Hypothalamus (tissue), 51 donors: ENCODE results near the gene SHISA9.
"Not testable (repeated sequence)": the region's sequence is repeated elsewhere in the genome, so short reads cannot be mapped to it uniquely, and the experiment has no call there.

Experiments used
- DNase-seq, 51 donors: peaks; one replicate each; lab custom pipeline; 2025; lab: John Stamatoyannopoulos, UW

The SHISA9 gene

DNA sequence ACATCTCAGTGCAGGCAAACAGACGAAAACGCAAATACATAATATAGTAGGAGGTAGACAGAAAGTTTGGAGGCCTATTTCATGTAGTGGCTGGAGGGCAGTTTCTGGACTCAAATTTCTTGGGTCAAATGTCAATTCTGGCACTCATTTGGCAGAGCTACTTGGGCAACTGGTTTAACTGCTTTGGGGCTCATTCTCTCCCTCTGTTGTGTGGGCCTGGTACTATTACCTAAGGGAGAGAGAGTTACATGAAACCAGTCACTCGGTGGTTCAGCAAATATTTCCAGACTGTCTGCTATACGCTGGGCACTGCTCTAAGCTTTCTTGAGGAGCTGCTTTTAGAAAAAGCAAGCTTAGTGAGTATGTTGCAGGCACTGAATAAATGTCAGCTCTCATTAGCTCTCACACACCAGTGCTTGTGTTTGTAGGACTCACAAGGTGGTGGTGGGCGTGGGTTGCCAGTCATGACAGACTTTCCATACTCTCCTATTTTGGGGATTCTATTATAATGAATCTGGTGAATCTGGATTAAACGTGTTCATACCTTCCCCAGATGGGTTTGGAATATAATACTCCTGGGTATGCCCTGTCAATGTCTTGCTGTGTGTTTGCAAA is 1.8 kb upstream of the SHISA9 start:
- peak in 1 of 51 donors; percentile 4 for DNase-seq

DNA sequence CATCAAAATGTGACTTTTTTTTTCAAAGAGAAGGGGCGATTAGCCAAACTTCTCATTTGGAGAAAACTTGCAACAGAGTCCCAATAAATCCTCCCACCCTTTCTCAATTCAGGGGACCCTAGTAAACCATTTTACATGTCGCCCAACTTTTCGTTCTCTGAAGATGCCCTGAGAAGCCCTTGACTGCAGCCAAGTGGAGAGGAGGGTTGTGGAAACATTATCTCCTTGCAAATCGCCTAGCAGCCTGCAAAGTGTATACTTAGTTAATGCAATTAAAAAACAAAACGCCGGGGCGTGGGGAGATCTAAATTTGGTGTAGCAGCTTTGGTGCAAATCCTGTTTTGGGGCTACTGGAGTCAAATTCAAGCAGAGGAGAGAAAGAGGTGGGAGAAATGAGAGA is 1.2 kb upstream of the SHISA9 start:
- peak in 1 of 51 donors; percentile 46 for DNase-seq

DNA sequence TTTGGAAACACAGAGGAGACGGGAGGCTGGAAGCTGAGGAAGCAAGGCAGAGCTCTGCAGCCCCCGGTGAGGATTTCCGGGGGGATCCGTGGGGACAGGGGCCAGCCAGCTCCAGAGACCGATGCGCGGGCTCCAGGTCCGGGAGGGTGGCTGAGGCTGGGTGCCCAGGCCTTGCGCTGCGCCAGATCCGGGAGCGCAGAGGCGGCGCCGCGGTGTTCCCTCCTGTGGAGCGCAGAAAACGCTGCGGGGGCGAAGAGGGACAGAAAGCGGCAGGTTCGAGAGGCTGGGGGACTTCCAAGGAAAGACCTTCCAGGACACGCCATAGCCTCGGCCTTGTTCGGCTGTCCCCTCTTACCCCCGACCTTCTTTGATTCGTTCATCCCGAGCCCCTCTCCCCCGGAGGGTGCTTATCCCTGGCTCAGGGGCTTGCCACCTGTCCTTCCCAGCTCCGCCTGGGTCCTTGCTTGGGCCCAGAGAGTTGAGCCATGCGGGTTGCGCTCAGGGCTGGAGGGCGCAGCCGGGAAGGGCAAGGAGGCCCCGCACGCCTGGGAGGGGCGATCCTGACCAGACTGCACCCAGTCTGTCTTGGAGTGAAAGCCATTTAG is 697 bp upstream of the SHISA9 start:
- DNase-seq, result peak in 7 of 51 donors; percentile 7 to 50 (median 25)

DNA sequence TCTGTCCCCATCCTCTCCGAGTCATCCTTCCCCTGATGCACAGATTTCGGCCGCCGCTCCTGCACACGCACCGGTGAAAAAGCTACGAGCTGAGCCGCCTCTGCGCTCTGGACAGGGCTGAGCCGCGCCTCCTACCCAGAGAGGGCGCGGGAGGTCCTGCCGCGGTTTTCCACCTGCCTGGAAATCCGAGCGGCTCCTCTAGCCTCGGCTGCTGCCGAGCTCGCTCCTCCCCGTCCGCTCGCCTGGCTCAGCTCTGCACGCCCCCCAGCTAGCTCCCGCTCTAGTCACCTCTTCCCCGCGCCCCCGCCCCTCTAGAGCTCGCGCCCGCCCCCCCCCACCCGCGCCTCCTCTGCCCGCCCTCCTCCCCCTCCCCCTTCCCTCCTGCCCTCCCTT is 198 bp upstream of the SHISA9 start:
- DNase-seq, result peak in 19 of 51 donors; percentile 13 to 59 (median 35)

- DNase-seq, result peak in 10 of 51 donors; percentile 12 to 57 (median 22)
These were observed 1.3 kb downstream of the SHISA9 start for GRCh38 chr16:12902511-12903372.

DNA sequence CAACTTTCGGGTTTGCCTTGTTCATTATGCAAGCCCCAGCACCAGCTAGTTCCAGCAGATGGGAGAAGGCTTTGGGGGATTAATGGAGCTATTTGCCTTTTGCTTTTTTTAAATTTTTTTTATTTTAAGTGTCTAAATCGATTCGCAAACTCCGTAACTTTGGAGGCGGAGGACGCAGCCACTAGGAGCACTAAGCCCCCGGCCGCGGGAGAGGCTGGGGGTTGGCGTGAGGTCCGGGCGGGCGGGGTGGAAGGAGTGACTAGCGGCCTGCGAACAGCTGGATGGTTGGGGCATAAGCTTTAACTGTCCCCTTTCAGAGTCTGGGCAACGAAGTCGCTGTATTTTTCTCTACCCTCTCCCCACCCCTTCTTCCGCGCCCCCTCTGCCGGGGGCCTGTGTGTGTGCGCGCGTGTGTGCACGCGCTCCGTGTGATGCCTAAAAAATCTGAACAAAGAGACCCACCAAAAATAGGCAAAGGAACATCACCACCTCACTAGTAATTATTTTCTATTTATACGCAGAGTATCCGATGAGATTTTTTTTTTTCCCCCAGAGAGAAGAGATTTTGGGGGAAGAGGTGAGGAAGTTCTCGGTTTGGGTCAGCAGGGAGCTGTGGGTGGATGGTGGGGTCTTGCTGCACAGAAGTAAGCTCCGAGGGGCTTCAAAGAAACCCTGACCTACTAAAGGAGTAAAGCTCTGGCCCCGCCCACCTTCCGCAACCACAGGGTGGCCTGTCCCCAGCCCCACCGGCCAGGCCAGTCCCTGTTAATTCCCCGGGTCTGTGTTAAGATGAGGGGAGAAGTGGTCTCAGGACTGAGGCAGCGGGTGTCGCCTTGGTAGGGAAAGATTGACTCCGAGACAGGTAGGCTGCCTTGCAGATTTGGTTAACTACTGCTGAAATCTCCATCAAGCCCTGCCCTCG is 2.3 kb downstream of the SHISA9 start:
- DNase-seq, result peak in 5 of 51 donors; percentile 5 to 57 (median 11)

DNA sequence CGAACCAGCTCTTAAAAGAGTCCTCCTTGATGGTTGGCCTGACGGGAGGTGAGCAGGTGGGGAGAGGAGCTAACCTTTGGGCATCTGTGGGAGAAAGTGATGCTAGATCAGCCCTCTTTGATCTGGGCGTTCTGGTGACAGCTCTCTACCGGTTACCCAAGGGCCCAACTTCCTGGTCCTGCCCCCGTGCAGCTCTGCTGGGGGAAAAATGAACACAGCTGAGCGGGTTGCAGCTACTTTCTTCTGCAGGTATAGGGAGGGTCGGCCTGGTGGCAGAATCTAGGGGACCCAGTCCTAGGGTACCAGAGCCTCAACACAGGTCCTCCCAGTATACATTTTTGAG is 2.9 kb downstream of the SHISA9 start:
- DNase-seq, result peak in 1 of 51 donors; percentile 46

DNA sequence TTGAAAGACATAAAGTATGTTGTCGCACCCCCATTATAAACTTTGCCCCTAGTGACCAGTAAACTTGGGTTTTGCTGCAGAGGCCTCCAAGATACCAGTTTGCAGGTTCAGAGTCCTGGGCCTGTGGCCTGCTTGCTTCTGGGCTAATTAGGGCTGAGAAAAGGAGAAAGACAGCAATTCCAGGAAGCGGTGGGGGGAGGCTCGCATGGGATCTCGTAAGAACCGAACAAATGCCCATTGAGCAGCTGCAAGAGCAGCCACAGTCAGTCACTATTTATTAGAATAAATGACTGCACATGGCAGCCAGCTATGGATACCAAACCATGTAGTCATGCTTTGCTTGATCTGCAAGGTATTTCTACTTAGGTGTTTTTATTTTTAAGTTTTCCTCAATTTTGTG is 4.9 kb downstream of the SHISA9 start:
- peak in 6 of 51 donors; percentile 1 to 24 (median 19) for DNase-seq

DNA sequence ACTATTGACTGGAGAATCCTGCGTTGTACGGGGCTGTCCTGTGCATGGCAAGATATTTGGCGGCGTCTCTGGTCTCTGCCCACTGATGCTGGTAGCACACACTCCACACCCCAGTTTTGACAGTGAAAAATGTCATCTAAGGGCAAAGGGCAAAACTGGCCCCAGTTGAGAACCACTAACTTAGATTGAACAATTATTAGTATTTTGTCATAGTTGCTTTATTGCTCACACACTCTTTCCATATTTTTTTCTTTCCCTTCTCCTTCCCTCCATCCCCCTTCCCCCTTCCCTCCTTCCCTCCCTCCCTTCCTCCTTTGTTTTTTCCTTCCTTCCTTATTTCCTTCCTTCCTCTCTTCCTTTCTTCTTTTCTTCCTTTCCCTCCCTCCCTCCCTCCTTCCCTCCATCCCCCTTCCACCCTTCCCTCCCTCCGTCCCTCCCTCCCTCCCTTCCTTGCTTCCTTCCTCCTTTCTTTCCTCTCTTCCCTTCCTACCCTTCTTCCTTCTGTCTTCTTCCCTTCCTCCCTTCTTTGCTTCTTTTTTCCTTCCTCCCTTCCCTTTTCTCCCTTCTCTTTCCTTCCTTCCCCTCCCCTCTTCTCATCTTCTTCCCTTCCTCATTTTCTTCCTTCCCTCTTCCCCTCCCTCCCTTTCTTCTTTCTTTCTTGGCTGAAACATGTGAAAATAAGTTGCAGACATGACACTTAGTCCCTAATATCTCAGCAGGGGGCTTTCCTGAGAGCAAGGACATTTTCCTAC is 5.5 kb downstream of the SHISA9 start:
- no peak for DNase-seq

- DNase-seq, result no peak
These were observed 6.4 kb downstream of the SHISA9 start for GRCh38 chr16:12907670-12908233.

- no peak for DNase-seq
These were observed 15.8 kb downstream of the SHISA9 start for GRCh38 chr16:12917246-12917645.

GRCh38 chr16:12917653-12918052 is 16.3 kb downstream of the SHISA9 start:
- DNase-seq, result no peak

GRCh38 chr16:12920739-12921138 is 19.3 kb downstream of the SHISA9 start:
- DNase-seq, result no peak

DNA sequence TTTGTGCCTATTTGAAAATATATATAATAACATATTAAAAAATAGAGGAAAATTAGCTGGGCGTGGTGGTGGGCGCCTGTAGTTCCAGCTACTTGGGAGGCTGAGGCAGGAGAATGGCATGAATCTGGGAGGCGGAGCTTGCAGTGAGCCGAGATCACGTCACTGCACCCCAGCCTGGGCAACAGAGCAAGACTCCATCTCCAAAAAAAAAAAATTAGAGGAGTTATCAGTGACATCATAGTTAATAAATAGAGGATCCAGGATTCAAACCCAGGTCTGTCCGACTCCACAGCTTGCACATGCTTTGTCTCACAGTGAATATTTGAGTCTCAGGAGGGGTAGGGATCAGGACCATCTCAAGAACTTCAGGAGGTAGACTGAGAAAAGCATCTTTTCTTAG is 22.2 kb downstream of the SHISA9 start:
- DNase-seq, result not testable (repeated sequence)

DNA sequence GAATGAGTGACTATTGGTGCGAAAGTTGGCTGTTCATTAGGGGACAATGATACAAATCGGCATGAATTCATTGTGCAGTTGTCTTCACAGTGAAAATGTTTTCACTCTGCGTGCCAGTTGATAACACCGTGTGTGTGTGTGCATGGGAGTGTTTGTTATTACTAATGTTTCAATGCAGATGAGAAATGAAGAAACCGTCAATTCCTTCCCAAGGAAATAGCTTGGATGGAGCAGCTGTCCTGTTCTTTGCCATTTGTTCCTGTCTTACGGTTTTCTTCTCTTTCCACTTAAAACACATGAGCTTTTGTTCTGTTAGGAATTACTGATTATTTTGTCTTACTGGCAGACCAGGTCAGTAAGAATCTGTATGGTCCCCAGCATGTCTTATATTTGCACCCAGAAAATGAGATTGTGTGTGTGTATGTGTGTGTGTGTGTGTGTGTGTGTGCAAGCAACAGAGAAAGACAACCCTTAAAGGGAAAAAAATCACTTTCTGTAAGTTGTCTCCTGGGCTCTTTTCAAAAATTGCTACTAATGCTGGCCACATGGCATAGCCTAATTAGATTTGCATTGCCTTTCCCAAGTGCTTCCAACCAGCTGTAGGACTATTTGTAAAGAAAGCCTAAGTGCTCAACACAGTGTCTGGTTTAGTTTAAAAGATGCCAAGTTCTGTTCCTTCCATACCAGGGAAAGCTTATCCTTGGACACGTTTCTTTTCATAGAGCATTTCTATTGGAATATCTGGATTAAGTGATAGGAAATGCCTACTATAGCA is 23.8 kb downstream of the SHISA9 start:
- DNase-seq, result no peak

GRCh38 chr16:12927591-12927990 is 26.2 kb downstream of the SHISA9 start:
- no peak for DNase-seq

- DNase-seq, result no peak
These were observed 29.5 kb downstream of the SHISA9 start for GRCh38 chr16:12930881-12931280.

GRCh38 chr16:12936391-12936790 is 35.0 kb downstream of the SHISA9 start:
- no peak for DNase-seq

DNA sequence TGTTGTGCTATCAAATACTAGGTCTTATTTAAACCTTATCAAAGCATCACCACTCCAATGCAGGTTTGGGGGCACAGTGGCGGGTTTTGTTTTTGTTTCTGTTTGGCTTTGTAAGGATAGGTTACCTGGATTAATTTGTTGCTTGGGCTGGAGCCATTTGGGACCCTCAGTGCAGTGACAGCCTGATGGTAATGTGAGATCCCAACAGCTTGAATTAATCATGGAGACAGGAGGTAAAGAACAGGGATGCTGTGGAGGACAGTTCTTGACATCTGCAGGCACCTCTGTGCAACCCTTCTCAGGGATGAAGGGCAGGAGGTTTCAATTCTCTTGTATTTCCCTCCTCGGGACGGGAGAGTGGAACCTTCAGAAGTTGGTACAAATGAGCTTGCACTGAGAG is 40.5 kb downstream of the SHISA9 start:
- DNase-seq, result no peak
